HG02571 (cell line): ENCODE results near the gene MARK2.

Experiments used
- ATAC-seq: cut with Tn5 transposase; IDR thresholded peaks from one replicate; pipeline ENCODE4 v1.9.1; 2021; ENCODE audit warnings: mild to moderate bottlenecking, moderate library complexity; ENCODE audit not compliant: unreplicated experiment

MARK2 gene

DNA sequence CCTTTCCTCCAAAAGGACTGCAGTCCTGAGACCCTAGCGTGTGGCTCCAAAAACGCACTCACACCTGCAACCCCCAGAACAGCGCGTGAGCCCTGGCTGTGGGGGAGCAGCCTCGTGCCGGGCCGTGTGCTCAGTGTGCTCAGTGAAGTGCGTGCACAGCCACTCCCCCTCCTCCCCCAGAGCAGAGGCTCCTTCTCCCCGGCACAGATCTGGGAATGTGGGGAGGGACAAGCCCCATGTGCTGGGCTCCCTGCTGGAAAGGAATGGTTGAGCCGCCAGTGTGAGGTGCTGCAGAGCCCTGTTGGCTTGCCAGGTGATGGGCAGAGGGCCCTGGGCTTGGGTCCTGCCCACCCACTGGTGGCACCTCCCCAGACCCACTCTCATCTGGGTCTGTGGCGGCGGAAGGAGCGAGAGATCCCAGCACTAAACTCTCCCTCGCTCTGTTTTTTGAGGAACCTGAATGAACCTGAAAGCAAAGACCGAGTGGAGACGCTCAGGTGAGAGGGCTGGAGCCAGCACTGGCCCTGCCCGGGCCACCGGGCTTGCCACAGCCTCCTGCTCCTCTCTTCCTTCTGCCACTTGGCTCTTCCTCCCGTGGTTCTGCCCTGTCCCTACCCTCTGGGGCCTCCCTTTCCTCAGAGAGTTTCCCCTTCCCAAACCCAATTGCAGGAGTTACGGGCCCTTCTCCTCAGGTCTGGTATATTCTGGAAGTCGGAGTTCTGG is 69.1 kb downstream of the MARK2 start:
- no peak for ATAC-seq

GRCh38 chr11:63908631-63909401 is 69.9 kb downstream of the MARK2 start:
- ATAC-seq = no peak

DNA sequence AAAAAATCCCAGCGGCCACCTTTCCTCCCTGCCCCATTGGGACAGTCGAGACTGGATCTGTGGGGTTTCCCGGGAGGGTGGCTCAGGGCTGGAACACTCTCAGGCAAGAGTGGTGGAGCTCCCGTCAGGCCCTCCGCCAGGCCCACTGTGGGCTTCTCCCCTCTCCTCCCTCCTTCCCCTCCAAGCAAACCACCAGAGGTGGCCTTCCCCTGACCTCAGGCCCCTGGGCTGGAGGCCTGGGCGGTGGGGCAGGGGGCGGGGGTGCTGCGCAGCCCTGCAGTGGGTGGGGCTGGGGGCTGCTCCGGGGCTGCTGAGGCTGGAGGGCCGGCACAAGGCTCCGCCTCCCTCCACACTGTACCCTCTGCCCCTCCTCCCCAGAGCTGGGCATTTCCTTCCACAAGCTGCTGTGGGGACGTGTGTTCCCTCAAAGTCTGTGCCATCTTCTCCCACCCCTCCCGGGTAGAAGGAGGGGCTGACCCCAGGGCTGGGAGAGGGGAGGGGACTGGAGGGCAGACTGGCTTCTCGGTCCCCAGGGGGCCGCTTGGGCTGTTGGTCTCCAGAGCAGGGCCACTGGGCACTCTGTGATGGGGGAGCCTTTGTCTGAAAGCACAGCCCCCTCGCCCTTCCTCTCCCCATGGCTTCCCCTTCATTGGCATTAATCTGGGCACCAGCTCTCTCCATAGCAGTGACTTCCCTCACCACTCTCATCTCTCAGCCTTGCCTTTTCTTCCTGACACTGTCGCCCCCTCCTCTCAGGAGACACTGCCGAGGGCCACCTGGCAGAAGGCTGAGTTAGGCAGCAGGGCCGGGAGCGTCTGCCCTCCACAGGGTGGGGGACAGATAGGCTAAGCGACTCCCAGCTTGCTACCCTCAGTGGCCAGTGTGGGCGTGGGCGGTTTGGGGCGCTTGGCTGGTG is 70.9 kb downstream of the MARK2 start:
- ATAC-seq = no peak

DNA sequence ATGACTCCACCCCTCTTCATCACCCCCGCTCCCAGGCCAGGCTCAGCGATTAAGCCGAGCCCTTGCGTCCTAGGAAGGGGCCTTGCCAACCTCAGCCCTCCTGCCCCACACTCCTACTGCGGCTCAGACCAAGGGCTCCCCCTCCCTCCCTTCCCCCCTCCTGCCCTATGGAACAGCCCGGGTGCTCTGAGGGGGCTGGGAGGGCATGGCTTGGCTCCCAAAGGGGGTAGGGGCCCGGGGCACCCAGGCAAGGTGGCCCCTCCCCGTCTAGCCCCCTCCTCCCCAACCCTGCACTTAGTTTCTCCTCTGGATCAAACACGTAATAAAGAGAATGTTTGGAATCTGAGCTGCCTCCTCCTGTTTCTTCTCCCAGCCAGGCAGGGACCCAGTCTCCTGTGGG is 71.8 kb downstream of the MARK2 start:
- ATAC-seq = no peak

- ATAC-seq = no peak
Measured at GRCh38 chr11:63911440-63911839, 72.5 kb downstream of the MARK2 start.

DNA sequence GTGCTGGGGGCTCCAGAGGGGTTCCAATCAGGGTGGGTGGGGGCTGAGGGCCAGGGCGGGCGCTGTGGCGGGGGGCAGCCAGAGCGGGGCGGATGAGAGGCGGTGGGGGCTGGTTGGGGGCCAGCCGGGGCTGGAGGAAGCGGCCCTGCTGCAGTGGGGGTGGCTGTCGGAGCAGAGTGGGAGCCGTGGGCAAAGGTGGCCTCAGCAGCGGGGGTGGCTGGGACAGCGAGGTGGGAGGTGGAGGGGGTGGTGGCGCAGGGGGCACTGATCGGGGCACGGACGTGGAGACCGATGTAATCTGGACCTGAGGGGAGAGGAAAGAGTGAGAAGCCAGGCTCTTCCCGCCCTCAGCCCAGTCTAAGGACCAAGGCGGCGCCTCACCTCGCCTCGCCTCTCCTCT is 73.0 kb downstream of the MARK2 start:
- no peak for ATAC-seq

DNA sequence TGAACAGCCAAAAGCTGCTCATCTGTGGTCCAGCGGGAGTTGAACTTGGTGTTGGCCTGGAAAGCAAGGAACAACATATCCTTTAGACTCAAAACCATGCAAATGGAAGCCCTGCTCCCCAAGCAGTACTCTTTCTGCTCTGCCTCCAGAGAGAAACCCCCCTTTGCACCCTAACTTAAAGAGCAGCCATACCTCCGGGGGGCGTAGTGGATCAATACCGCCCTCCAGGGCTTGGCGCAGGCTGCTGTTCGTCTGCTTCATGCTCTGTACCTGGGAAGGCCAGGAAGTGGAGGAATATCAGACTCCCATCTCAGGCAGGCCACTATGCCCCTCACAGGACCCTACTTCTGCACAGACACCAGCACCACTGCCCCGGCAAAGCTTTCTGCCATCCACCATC is 73.8 kb downstream of the MARK2 start:
- ATAC-seq = no peak

- ATAC-seq = no peak
Measured at GRCh38 chr11:63913866-63914830, 75.2 kb downstream of the MARK2 start.

DNA sequence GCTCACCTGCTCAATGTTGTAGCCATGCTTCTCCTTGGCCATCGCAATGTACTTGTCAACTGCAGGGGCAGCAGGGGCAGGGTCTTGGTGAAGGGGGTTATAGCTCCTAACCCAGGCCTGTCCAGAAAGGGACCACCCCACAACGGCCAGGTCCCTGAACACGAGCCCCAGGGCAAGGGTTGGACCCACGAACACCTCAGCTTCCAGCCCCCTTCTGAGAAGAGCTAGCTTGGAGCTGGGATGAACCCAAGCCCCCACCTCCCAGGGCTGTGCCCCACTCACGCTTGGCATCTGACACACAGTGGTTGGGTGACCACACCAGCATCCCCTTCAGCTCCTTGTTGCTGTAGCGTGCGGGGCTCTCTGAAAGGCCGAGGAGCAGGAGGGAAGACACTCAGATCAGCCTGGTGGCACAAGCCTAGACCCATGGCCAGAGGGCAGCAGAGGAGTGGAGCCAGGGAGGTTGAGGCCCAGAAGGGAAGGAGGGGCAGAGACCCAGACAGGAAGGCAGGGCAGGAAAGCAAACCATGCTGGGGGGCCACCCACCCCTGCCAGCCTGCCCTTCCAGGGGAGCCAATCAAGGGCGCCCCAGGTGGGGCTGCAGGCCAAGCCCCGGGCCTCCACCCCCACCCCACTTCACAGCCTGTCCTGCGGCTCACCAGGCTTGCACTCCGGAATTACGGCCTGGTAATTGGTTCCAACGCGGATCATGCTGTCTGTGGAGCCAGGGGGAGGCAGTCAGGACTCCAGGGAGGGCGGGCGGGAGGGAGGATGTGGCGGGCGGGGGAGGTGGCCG is 76.2 kb downstream of the MARK2 start:
- no peak for ATAC-seq

DNA sequence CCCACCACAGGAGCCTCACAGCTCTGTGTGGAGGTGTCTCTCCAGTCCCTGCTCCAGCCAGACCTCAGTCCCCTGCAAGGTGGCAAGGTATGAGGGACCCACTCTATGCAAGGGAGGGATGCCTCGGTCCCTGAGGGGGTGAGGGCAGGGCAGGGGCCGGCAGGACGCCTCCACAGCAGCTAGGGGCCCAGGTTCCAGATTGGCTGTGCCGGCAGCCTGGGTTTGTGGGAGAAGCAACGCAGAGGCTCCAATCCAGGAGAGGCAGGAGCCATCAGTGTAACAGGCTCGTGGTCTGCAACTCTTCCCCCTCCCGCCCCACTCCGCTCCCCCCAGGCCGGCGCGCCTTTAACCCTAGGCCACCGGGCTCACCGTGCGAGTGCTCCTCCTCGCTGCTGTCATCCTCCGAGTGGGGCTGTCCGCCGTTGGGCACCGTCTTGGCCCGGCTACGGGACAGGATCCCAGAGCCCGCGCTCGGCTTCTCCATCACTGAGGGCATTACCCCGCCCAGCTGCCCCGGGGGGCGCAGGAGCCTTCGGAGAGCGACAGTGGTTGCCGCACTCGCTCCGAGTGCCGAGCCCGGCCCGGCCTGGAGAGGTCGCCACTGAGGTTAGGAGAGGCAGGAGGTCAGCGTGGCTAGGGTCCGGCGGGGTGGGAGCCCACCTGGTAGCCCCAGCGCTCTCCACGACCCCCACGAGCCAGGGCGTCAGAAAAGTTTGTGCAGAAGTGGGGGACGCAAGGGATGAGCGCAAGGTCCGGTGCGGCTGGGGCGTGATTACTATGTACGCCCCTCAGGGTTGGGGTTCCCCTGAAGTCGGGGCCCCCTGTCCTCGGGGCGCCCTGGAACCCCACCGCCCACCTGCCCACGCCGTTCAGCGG is 77.3 kb downstream of the MARK2 start:
- ATAC-seq = no peak

DNA sequence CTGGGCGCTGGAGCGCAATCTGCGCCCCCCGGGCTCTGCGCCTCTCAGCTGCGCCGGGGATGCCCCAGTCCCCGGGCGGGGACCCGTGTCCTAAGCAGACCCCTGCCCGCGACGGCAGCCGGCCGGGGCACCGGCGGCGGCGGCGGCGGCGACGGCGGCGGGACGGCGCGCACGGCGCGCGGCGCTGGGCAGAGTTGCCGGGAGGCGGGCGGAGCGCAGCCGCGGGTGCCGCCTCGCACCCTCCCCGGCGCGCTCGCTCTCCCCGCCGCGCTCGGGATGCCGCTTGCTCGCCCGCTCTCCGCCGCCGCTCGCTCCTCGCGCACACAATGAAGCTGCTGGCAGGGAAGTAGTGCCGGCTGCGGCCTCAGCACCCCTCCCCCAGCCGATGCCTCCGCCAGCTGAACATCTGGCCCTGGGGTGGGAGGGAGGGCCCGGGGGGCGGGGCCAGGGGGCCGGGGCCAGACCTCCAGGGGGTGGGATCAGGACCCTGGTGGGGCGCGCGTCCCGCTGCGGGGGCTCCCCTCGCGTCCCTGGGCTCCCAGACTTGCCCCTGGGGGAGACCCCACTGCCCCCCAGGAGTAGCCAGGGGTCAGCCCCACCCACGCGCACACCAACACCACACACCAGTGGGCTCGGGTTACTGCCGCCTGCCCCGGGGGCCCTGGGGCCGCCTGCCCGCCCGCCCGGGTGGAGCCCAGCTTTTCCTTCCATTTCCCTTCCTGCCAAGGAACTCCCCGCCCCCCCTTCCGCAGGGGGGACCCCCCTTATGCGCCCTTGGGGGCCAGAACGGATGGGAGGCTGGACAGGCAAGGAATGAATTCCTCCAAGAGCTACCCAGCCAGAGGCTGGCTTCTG is 78.2 kb downstream of the MARK2 start, which contains the start of gene RCOR2:
Gene RCOR2 (minus strand): TSS at position 328 of the 855 bp plus-strand sequence. CDS start 708 bp downstream, outside the sequence.
- no peak for ATAC-seq

DNA sequence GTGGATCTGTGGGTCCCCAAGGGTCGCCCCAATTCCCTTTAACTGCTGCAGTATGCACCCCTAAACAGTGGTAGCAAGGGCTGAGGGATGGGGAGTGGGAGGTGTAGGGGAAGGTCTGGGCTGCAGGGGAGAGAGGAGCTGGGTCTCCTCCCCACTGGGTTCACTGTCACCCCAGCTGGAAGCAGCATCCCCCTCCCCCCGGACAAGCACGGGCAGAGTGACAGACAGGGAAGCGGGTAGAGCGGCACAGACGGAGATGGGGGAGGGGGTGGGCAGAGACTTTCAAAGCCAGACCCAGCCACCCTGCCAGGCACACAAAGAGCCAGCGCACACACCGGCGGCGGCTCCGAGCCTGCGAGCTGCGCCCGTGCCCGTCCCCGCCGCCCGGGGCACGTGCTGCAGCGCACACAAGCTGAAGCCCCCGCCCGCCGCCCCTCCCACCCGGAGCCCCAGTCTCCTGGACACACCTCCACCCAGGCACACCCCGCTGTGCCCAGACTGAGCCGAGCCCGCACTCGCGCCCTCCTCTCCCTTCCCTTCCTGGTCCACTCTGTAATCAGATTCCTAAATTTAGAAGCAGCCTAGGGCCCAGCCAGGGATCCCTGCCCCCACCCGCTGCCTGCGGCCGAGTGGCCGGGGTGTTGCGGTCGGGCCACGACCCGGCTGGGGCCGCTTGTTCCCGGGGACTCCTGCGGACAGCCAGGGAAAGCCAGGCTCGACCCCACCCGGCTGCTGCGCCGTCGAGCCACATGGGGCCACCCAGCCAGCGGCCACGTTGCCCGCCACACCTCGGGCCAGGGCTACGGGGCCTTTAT is 79.0 kb downstream of the MARK2 start:
- no peak for ATAC-seq

DNA sequence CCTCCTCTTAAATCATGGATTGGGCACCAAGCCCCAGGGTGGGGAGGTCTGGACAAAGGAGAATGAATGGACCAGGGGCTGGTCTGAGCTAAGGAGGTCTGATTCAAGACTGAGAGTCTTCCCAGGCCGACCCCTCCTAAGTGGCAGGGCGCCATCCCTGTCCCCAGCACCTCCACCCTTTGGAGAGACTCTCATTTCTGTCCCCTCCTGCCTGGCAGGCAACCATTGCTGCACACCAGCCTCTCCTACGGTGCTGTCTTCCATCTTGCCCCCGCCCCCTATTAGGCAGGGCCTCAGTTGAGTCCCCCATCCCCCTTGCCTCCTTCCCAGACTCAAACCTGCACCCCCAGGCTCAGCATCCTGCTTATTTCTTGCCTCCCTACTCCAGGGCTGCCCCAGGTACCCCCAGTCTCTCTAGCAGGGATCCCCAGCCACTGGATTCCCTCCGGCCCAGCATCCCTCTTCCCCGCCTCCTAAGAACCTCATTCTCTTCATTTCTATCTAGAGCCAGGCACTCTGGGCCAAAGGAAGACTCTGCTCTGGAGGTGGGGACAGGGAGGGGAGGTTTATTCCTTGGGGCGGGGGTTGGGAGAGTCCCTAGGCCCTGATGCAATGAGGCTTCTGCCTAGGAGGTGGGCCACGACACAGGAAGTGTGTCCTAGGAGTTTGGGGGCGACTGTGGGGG is 79.7 kb downstream of the MARK2 start:
- ATAC-seq = no peak

- no peak for ATAC-seq
Measured at GRCh38 chr11:63919267-63920125, 80.6 kb downstream of the MARK2 start.
